GM18517 (cell line): ENCODE results near the gene EYA2.

Source experiments
- ATAC-seq: cut with Tn5 transposase; IDR thresholded peaks from one replicate; pipeline ENCODE4 v1.9.1; 2021; ENCODE audit warnings: mild to moderate bottlenecking, moderate library complexity; ENCODE audit not compliant: unreplicated experiment

EYA2 gene

GRCh38 chr20:47031004-47031403 lies 136.4 kb downstream of the EYA2 start:
- no peak for ATAC-seq

- no peak for ATAC-seq
These were observed 137.2 kb downstream of the EYA2 start for GRCh38 chr20:47031821-47032220.

GRCh38 chr20:47032933-47033578 lies 138.4 kb downstream of the EYA2 start:
- no peak for ATAC-seq

GRCh38 chr20:47033665-47034064 lies 139.0 kb downstream of the EYA2 start:
- no peak for ATAC-seq

- no peak for ATAC-seq
These were observed 140.5 kb downstream of the EYA2 start for GRCh38 chr20:47035026-47035590.

GRCh38 chr20:47036091-47036870 lies 141.6 kb downstream of the EYA2 start:
- no peak for ATAC-seq

GRCh38 chr20:47038566-47039560 lies 144.2 kb downstream of the EYA2 start:
- ATAC-seq: no peak

GRCh38 chr20:47040506-47041125 lies 146.0 kb downstream of the EYA2 start:
- ATAC-seq: no peak

- no peak for ATAC-seq
These were observed 146.8 kb downstream of the EYA2 start for GRCh38 chr20:47041396-47041899.

GRCh38 chr20:47042464-47042863 lies 147.8 kb downstream of the EYA2 start:
- ATAC-seq: no peak

GRCh38 chr20:47043086-47043485 lies 148.4 kb downstream of the EYA2 start:
- no peak for ATAC-seq

- no peak for ATAC-seq
These were observed 150.3 kb downstream of the EYA2 start for GRCh38 chr20:47044938-47045337.

GRCh38 chr20:47048054-47048453 lies 153.4 kb downstream of the EYA2 start:
- ATAC-seq: no peak

- no peak for ATAC-seq
These were observed 155.1 kb downstream of the EYA2 start for GRCh38 chr20:47049771-47050170.

GRCh38 chr20:47050996-47051395 lies 156.4 kb downstream of the EYA2 start:
- ATAC-seq: no peak

- ATAC-seq: no peak
These were observed 157.4 kb downstream of the EYA2 start for GRCh38 chr20:47051936-47052526.

GRCh38 chr20:47054506-47054905 lies 159.9 kb downstream of the EYA2 start:
- no peak for ATAC-seq

GRCh38 chr20:47054945-47055344 lies 160.3 kb downstream of the EYA2 start:
- no peak for ATAC-seq

GRCh38 chr20:47055699-47056369 lies 161.2 kb downstream of the EYA2 start:
- no peak for ATAC-seq
